T-helper 1 cell treated with Interleukin-12 subunit alpha and Interleukin-12 subunit beta and Interleukin-4 antibody, amounts not matched to agents 30 μg/mL and 1 μg/mL, for 36 hours (primary cell): ENCODE measurements around the gene MT1X.

Source experiments
- H3K27ac Mint-ChIP-seq: one replicate; pipeline ENCODE4 v1.8.0; 2021; ENCODE audit warnings: mild to moderate bottlenecking, mixed read lengths
- H3K27me3 Mint-ChIP-seq: one replicate; pipeline ENCODE4 v1.8.0; 2021; ENCODE audit warnings: low read depth, mixed read lengths
- H3K36me3 Mint-ChIP-seq: one replicate; pipeline ENCODE4 v1.8.0; 2021; ENCODE audit warnings: low read depth, mixed read lengths
- H3K4me1 Mint-ChIP-seq: one replicate; pipeline ENCODE4 v1.8.0; 2021; ENCODE audit warnings: low read depth, mixed read lengths
- H3K4me3 Mint-ChIP-seq: one replicate; pipeline ENCODE4 v1.8.0; 2021; ENCODE audit warnings: mild to moderate bottlenecking, moderate library complexity, mixed read lengths
- H3K9me3 Mint-ChIP-seq: one replicate; pipeline ENCODE4 v1.8.0; 2021; ENCODE audit warnings: mixed read lengths

MT1X gene

DNA sequence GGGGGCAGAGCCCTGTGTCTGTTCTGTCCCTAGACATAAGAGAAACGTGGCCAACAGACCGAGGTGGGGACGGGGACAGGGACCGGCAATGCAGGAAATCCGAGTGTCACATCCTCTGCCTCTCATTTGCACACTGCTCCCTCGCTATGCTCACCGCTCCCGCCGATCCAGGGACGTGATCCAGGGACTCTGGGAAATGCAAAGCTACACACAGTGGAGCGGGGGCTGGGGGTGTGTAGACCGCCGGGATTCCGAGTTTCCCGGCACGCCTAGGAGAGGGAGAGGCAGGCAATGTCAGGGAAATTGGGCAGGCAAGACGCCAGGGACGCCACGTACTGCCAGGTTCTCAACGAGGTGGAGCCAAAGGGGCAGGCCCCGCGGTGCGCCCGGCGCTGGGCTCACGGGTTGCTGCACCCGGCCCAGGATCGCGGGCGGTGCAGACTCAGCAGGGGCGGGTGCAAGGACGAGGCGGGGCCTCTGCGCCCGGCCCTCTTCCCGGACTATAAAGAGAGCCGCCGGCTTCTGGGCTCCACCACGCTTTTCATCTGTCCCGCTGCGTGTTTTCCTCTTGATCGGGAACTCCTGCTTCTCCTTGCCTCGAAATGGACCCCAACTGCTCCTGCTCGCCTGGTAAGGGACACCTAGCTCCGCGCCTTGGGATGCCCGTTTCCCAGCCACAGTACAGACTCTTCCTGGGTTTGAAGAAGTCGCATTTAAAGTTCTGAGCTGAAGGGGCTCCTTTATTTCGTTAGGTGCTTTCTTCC, at the start of gene MT1X:
MT1X (plus strand) TSS at position 532 of the 764 bp plus-strand sequence; CDS start at position 603, 71 bp downstream.
- peak within 1 kb of the TSS; percentile 97 for H3K4me3 Mint-ChIP-seq
- H3K4me1 Mint-ChIP-seq, result peaks cover 25% of the 10 kb centered on the region
- H3K36me3 Mint-ChIP-seq, result peaks cover 15% of the 10 kb centered on the region
- peak within 1 kb of the TSS; percentile 92 for H3K27ac Mint-ChIP-seq
- no peaks in the 10 kb centered on the region for H3K9me3 Mint-ChIP-seq
- no peaks in the 10 kb centered on the region for H3K27me3 Mint-ChIP-seq

DNA sequence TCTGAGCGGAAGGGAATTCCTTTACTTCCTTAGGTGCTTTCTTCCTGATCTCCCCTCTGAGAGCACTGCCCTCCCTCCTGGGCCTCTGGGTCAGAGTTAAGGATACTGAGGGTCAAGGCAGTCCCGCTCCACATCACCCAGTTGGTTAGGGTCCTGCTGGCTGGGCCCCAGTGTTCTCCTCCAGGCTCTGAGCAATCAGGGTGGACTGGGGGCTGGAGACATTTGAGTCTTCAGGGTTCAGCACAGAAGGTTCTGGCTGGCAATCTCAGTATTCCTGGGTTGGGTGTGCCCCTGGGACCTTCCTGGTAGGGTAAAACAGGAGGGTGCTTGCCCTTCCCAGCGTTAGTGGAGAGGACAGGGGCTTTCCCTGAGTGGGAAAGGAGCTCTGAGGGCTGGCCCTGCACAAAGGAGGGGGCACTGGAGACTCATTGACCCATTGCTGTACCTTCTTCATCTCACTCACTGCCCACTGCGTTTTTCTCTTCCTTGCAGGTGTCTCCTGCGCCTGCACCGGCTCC, 49.4 kb upstream of the MT1X start:
- H3K27ac Mint-ChIP-seq, result no peak overlapping the region
- H3K4me3 Mint-ChIP-seq, result peak overlapping the region; percentile 53
- peaks cover 6% of the 10 kb centered on the region for H3K36me3 Mint-ChIP-seq
- H3K9me3 Mint-ChIP-seq, result no peaks in the 10 kb centered on the region
- peaks cover 87% of the 10 kb centered on the region for H3K27me3 Mint-ChIP-seq
- peaks cover 24% of the 10 kb centered on the region for H3K4me1 Mint-ChIP-seq

DNA sequence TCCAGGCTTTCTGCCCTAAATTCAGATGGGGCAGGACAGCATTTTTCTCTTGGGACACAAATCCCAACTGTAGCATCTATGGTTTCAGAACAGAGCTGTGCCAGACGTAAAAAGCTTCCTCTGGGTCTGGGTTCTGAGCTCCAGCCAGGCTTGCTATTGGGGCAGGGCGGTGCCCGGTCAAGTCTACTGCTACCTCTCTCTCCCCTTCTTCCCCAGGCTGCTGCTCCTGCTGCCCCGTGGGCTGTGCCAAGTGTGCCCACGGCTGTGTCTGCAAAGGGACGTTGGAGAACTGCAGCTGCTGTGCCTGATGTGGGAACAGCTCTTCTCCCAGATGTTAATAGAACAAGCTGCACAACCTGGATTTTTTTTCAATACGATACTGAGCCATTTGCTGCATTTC, 48.7 kb upstream of the MT1X start:
- H3K9me3 Mint-ChIP-seq, result no peaks in the 10 kb centered on the region
- peaks cover 6% of the 10 kb centered on the region for H3K36me3 Mint-ChIP-seq
- H3K4me3 Mint-ChIP-seq, result no peak overlapping the region
- no peak overlapping the region for H3K27ac Mint-ChIP-seq
- H3K4me1 Mint-ChIP-seq, result peaks cover 26% of the 10 kb centered on the region
- H3K27me3 Mint-ChIP-seq, result peaks cover 91% of the 10 kb centered on the region

DNA sequence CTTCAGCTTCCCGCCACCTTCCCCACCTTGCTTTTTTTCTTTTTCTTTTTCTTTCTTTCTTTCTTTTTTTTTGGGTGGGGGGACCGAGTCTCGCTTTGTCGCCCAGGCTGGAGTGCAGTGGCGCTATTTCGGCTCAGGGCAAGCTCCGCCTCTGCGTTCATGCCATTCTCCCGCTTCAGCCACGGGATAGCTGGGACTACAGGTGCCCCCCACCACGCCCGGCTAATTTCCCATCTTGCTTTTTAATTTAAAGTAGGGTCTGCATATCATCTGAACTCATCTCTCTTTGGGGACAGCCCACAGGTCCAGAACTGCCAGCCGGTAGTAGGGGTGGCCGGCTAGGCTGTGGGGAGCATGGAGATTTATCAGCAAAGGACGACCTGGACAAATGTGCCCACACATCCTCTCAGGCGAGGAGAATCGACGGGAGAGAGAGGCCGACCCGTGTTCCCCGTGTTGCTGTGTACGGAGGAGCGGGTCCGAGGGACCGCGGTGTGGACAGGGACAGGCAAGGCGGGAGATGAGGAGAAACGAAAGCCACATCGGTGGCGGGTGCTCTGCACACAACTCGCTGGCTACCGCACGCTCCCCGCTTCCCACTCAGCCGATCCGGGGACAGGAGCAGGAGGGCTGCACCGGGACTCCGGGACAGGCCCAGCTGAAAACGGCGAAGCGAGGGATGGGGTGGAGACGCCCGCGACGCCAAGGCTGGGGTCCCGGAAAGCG, 47.4 kb upstream of the MT1X start:
- peaks cover 6% of the 10 kb centered on the region for H3K36me3 Mint-ChIP-seq
- peaks cover 93% of the 10 kb centered on the region for H3K27me3 Mint-ChIP-seq
- H3K27ac Mint-ChIP-seq, result peak overlapping the region; percentile 41
- H3K4me3 Mint-ChIP-seq, result peak overlapping the region; percentile 74
- H3K9me3 Mint-ChIP-seq, result no peaks in the 10 kb centered on the region
- peaks cover 26% of the 10 kb centered on the region for H3K4me1 Mint-ChIP-seq

DNA sequence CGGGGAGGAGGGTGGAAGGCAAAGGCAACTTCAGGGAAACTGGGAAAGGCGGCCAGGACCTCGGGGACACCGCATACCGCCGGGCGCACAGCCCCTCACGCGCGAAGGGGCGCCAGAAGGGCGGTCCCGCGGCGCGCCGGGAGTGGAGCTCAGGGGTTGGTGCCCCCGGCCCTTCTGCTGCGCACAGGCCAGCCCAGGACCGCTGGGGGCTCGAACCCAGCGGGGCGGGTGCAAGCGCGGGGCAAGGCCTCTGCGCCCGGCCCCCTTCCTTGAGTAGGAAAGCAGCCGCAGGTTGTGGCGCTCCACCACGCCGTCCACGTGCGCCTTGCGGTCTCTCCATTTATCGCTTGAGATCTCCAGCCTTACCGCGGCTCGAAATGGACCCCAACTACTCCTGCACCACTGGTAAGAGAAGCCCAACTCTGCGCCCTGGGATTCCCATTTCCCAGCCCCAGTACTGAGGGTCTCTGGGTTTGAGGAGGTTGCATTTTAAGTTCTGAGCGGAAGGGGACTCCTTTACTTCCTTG, 46.8 kb upstream of the MT1X start:
- Mint-ChIP-seq H3K27ac (no peak overlapping the region), H3K4me3 (peak overlapping the region; percentile 46)

DNA sequence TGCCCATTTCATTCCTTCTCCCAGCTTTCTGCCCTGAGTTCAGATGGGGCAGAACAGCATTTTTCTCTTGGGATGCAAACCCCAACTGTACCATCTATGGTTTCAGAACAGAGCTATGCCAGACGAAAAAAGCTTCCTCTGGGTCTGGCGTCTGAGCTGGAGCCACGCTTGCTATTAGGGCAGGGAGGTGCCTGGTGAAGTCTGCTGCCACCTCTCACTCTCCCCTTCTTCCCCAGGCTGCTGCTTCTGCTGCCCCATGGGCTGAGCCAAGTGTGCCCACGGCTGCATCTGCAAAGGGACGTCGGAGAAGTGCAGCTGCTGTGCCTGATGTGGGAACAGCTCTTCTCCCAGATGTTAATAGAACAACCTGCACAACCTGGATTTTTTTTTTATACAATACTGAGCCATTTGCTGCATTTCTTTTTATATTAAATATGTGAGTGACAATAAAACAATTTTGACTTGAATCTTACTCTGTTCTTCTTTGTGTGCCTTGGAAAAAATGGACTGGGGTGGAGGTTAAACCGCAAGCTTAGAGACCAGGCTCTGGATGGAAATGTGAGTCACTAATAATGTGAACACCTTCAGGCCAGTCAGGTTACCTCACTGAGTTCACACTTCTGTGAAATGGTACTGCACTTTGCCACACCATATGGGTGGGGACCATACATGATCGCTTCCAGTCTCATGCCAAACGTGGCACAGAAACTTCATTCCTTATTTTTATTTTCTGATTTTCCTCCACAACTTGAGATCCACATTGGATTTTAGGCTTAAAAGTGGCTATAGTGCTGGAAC, 45.5 kb upstream of the MT1X start:
- no peak overlapping the region for H3K27ac Mint-ChIP-seq
- peaks cover 87% of the 10 kb centered on the region for H3K27me3 Mint-ChIP-seq
- H3K9me3 Mint-ChIP-seq, result no peaks in the 10 kb centered on the region
- H3K4me1 Mint-ChIP-seq, result peaks cover 20% of the 10 kb centered on the region
- no peak overlapping the region for H3K4me3 Mint-ChIP-seq
- H3K36me3 Mint-ChIP-seq, result peaks cover 4% of the 10 kb centered on the region

More for the DNA sequence above, 46.8 kb upstream of the MT1X start:
- Mint-ChIP-seq H3K27me3 (peaks cover 93% of the 10 kb centered on the region), H3K4me1 (peaks cover 22% of the 10 kb centered on the region), H3K9me3 (no peaks in the 10 kb centered on the region), H3K36me3 (peaks cover 6% of the 10 kb centered on the region)

DNA sequence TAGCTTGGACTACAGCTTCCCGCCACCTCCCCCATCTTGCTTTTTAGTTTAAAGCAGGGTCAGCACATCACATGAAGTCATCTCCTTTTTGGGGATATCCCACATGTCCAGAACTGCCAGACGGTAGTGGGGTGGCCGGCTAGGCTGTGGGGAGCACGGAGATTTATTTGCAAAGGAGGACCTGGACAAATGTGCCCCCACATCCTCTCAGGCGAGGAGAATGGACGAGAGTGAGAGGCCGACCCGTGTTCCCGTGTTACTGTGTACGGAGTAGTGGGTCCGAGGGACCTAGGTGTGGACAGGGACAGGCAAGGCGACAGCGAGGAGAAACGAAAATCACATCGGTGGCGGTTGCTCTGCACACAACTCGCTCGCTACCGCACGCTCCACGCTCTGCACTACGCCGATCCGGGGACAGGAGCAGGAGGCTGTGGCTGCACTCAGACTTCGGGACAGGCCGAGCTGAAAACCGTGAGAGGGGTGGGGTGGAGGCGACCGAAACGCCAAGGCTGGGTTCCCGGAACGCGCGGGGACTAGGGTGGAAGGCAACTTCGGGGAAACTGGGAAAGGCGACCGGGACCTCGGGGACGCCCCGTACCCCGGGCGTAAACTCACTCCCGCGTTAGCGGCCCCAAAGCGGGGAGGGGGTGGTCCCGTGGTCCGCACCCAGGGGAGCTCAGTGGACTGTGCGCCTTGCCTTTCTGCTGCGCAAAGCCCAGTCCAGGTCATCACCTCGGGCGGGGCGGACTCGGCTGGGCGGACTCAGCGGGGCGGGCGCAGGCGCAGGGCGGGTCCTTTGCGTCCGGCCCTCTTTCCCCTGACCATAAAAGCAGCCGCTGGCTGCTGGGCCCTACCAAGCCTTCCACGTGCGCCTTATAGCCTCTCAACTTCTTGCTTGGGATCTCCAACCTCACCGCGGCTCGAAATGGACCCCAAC, 44.2 kb upstream of the MT1X start, which contains the start of gene MT1A:
MT1A (plus strand) TSS at position 853 of the 937 bp plus-strand sequence; CDS start at position 926, 73 bp downstream.
- Mint-ChIP-seq H3K4me3 (peak within 1 kb of the TSS; percentile 77), H3K4me1 (peaks cover 24% of the 10 kb centered on the region), H3K27ac (no peak within 1 kb of the TSS), H3K27me3 (peaks cover 86% of the 10 kb centered on the region), H3K36me3 (peaks cover 3% of the 10 kb centered on the region), H3K9me3 (no peaks in the 10 kb centered on the region)

DNA sequence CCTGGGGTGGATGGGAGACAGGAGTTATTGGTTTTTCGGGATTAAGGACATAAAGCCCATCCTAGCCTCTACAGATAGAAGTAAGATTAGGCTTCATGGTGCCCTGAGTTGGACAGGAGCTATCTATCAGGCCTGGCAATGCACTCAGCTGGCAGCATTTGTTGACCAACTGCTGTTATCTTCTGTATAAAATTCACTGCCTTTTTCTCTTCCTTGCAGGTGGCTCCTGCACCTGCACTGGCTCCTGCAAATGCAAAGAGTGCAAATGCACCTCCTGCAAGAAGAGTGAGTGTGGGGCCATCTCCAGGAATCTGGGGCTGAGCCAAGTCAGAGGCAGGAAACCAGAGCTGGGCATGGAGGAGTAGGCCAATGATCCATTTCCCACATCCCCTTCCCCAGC, 43.2 kb upstream of the MT1X start:
- Mint-ChIP-seq H3K27me3 (peaks cover 82% of the 10 kb centered on the region), H3K4me3 (no peak overlapping the region), H3K9me3 (no peaks in the 10 kb centered on the region), H3K4me1 (peaks cover 31% of the 10 kb centered on the region), H3K27ac (no peak overlapping the region), H3K36me3 (peaks cover 3% of the 10 kb centered on the region)

DNA sequence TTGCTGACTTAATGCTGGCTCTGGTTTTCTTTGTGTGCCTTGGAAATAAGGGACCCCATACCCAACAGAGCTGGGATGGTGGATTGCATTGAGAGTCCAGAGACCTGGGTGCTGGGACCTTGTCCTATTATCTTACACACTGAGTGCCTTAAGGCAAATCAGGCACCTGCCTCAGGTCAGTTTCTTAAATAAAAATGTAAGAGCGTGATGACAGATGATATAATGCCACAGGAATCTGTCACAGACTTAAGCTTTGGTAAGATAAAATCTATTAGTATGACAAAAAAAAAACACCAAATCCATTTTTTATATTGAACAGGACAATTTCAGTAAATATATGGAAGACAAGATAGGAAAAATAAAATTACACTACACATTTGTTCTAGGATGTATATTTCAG, 42.2 kb upstream of the MT1X start:
- H3K27ac Mint-ChIP-seq, result no peak overlapping the region
- H3K36me3 Mint-ChIP-seq, result no peaks in the 10 kb centered on the region
- no peaks in the 10 kb centered on the region for H3K9me3 Mint-ChIP-seq
- no peak overlapping the region for H3K4me3 Mint-ChIP-seq
- H3K4me1 Mint-ChIP-seq, result peaks cover 29% of the 10 kb centered on the region
- peaks cover 81% of the 10 kb centered on the region for H3K27me3 Mint-ChIP-seq

DNA sequence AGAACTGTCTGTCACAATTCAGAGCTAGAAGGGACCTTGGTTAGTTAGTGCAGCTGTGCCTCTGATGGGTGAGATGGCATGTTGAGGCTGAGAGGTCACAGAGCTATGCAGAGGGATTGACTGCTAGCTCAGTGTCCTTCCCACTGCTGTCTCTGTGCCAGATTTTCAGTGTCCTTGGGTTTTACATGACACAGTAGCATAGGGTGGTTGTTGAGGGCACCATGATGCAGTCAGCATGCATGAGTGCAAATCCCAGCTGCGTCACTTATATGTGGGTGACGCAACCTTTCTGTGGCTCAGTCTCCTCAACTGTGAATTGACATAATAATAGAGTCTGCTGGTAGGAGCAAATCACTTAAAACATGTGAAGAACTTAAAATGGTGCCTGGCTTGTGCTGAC, 41.1 kb upstream of the MT1X start:
- no peaks in the 10 kb centered on the region for H3K36me3 Mint-ChIP-seq
- H3K4me1 Mint-ChIP-seq, result peaks cover 26% of the 10 kb centered on the region
- no peaks in the 10 kb centered on the region for H3K9me3 Mint-ChIP-seq
- H3K4me3 Mint-ChIP-seq, result no peak overlapping the region
- no peak overlapping the region for H3K27ac Mint-ChIP-seq
- H3K27me3 Mint-ChIP-seq, result peaks cover 78% of the 10 kb centered on the region

DNA sequence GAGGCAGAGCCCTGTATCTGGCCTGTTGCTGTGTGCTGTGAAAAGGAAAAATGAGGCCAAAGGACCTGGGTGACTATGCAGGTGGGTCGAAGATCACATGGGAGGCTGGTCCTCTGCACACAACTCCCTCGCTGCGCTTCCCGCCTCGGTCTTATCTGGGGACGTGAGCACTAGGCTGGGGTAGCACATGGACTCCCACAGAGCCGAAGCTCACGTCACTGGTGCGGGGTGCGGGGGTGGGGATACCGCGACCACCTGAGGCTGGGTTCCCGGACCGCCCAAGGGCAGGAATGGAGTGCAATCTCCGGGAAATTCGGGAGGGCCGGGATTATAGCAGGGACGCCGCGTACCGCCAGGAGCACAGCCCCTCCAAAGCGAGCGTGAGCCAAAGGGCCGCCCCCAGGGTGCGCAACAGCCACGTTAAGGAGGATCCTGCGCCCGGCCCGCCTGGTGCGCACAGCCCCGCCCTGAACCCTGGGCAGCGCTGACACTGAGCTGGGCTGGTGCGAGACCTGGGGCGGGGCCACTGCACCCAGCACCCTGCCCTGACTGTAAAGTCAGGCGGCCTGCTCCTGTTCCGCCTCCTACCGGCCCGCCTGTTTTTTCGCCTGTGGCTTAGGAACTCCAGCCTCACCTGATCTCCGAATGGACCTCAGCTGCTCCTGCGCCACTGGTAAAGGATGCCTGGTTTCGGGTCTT, 39.0 kb upstream of the MT1X start:
- Mint-ChIP-seq H3K36me3 (no peaks in the 10 kb centered on the region), H3K27ac (no peak overlapping the region), H3K27me3 (peaks cover 73% of the 10 kb centered on the region), H3K9me3 (no peaks in the 10 kb centered on the region), H3K4me1 (peaks cover 19% of the 10 kb centered on the region), H3K4me3 (peak overlapping the region; percentile 71)

DNA sequence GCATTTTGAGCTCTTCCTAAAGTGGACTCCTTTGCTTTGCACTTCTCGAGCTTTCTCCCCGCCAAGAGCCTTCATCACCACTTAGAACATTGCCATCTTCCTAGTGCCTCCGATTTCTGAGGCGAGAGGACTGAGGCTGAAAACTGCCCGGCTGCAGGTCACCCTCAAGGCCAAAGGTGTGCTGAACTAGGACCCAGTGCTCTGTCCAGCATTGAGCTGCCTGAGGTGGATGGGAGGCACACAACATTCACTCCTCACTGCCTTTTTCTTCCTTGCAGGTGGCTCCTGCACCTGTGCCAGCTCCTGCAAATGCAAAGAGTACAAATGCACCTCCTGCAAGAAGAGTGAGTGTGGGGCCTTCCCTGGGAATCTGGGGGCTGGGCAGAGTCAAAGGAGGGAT, 38.4 kb upstream of the MT1X start:
- no peaks in the 10 kb centered on the region for H3K36me3 Mint-ChIP-seq
- H3K4me3 Mint-ChIP-seq, result peak overlapping the region; percentile 71
- H3K27me3 Mint-ChIP-seq, result peaks cover 75% of the 10 kb centered on the region
- H3K27ac Mint-ChIP-seq, result no peak overlapping the region
- no peaks in the 10 kb centered on the region for H3K9me3 Mint-ChIP-seq
- peaks cover 19% of the 10 kb centered on the region for H3K4me1 Mint-ChIP-seq

DNA sequence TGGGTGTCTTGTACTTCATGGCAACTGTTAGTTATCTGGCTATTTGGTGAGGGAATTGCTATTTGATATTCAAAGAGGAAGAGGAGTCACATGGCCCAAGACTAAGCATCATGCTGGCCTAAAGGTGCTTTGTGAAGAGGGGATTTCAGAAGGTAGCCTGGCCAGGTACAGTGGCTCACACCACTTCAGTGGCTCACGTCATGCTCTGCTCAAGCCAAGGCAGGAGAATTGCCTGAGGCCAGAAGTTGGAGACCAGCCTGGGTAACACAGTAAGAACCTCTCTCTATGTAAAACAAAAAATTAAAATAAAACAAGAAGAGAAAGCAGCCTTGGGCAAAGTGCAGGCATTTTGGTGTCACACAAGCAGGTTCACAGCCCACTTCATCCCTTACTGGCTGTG, 37.0 kb upstream of the MT1X start:
- Mint-ChIP-seq H3K36me3 (no peaks in the 10 kb centered on the region), H3K4me3 (no peak overlapping the region), H3K27ac (no peak overlapping the region), H3K4me1 (peaks cover 19% of the 10 kb centered on the region), H3K27me3 (peaks cover 67% of the 10 kb centered on the region), H3K9me3 (no peaks in the 10 kb centered on the region)
